ENCODE measurements around the gene WNT9B.

Gene WNT9B

DNA sequence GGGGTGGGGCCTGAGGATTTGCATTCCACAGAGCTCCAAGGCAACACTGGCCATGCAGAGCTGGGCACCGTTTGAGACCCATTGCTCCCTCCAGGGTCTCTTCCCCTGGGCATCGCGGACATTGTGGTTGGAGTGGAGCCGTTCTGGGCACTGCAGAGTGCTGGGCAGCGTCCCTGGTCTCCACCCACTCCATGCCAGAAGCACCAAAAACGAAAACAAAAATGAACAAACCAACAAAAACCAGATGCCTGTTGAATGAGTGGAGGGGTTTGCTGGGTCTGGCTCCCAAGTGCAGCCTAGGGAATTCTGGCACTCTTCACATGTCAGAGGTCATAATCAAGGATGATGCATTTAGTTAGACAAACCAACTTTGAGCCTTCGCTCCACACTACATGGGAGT lies 17.9 kb downstream of the WNT9B start:
- Histone ChIP-seq H3K4me1 (ENCODE audit: control insufficient read depth in 1 of 2, insufficient read depth in 2 of 2, low read length in 2 of 2) (peaks cover 19 to 23% of the 10 kb centered on the region in 2 donors), H3K27me3 (ENCODE audit: control insufficient read depth in 1 of 2, insufficient read depth in 2 of 2, low read length in 2 of 2) (no peaks in the 10 kb centered on the region), H3K4me3 (ENCODE audit: low read depth in 1 of 2, low read length in 2 of 2) (no peak overlapping the region), H3K9ac (ENCODE audit: low read depth in 1 of 2, low read length in 2 of 2) (no peak overlapping the region), H3K36me3 (ENCODE audit: control insufficient read depth in 1 of 2, insufficient read depth in 2 of 2, low read length in 2 of 2) (no peaks in the 10 kb centered on the region), H3K9me3 (ENCODE audit: control insufficient read depth in 1 of 2, low read length in 2 of 2) (no peaks in the 10 kb centered on the region), H3K27ac (ENCODE audit: low read depth, low read length) (no peak overlapping the region)

DNA sequence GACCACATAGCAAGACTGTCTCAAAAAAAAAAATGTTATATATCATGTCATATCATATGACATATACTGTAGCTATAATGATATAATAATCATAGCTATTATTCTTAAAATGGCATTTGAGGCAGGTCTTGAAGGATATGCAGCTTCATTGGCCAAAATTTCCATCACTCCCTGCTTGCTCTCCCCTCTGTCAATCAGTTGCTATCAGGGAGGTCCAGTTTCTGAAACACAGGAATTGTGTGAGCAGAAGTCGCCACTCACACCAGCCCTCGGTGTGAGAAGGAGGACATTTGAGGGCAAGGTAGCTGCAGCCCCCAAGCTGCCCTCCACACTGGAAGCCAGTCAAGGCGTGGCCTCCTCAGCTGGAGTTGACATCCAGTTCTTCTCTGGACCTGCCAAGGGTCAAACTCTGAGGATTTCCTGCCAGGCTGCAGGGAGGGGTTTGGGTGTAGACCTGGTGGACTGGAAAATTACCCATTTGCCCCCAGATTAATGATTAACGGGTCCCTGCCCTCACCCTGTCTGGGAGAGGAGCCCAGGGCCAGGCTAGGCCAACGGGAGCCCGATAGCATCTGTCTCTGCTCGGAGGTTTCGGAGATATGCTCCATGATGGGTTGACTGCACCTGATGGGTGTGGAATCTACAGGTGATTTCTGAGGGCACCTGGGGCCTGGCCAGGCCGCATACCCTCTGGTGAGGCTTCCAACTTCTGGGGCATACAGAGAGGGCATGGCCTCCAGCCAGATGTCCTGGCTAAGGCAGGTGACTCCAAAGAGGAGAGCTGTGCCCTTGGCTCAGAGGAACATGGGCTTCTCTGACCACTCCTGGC lies 18.8 kb downstream of the WNT9B start:
- Histone ChIP-seq H3K27me3 (ENCODE audit: control insufficient read depth in 1 of 2, insufficient read depth in 2 of 2, low read length in 2 of 2) (no peaks in the 10 kb centered on the region), H3K9me3 (ENCODE audit: control insufficient read depth in 1 of 2, low read length in 2 of 2) (no peaks in the 10 kb centered on the region), H3K27ac (ENCODE audit: low read depth, low read length) (no peak overlapping the region), H3K9ac (ENCODE audit: low read depth in 1 of 2, low read length in 2 of 2) (no peak overlapping the region), H3K4me1 (ENCODE audit: control insufficient read depth in 1 of 2, insufficient read depth in 2 of 2, low read length in 2 of 2) (peaks cover 19 to 23% of the 10 kb centered on the region in 2 donors), H3K36me3 (ENCODE audit: control insufficient read depth in 1 of 2, insufficient read depth in 2 of 2, low read length in 2 of 2) (no peaks in the 10 kb centered on the region), H3K4me3 (ENCODE audit: low read depth in 1 of 2, low read length in 2 of 2) (no peak overlapping the region)

GRCh38 chr17:46872421-46872820 lies 21.0 kb downstream of the WNT9B start:
- Histone ChIP-seq H3K27ac (ENCODE audit: low read depth, low read length) (no peak overlapping the region), H3K9ac (ENCODE audit: low read depth in 1 of 2, low read length in 2 of 2) (no peak overlapping the region), H3K36me3 (ENCODE audit: control insufficient read depth in 1 of 2, insufficient read depth in 2 of 2, low read length in 2 of 2) (no peaks in the 10 kb centered on the region), H3K27me3 (ENCODE audit: control insufficient read depth in 1 of 2, insufficient read depth in 2 of 2, low read length in 2 of 2) (no peaks in the 10 kb centered on the region), H3K4me3 (ENCODE audit: low read depth in 1 of 2, low read length in 2 of 2) (no peak overlapping the region), H3K4me1 (ENCODE audit: control insufficient read depth in 1 of 2, insufficient read depth in 2 of 2, low read length in 2 of 2) (peaks cover 23 to 25% of the 10 kb centered on the region in 2 donors), H3K9me3 (ENCODE audit: control insufficient read depth in 1 of 2, low read length in 2 of 2) (no peaks in the 10 kb centered on the region)

- H3K27me3 ChIP-seq (ENCODE audit: control insufficient read depth in 1 of 2, insufficient read depth in 2 of 2, low read length in 2 of 2) = no peaks in the 10 kb centered on the region
- no peaks in the 10 kb centered on the region for H3K9me3 ChIP-seq (ENCODE audit: control insufficient read depth in 1 of 2, low read length in 2 of 2)
- no peaks in the 10 kb centered on the region for H3K36me3 ChIP-seq (ENCODE audit: control insufficient read depth in 1 of 2, insufficient read depth in 2 of 2, low read length in 2 of 2)
- H3K4me3 ChIP-seq (ENCODE audit: low read depth in 1 of 2, low read length in 2 of 2) = no peak overlapping the region
- no peak overlapping the region for H3K27ac ChIP-seq (ENCODE audit: low read depth, low read length)
- H3K4me1 ChIP-seq (ENCODE audit: control insufficient read depth in 1 of 2, insufficient read depth in 2 of 2, low read length in 2 of 2) = peaks cover 22 to 23% of the 10 kb centered on the region in 2 donors
- H3K9ac ChIP-seq (ENCODE audit: low read depth in 1 of 2, low read length in 2 of 2) = no peak overlapping the region
These were observed 22.7 kb downstream of the WNT9B start for GRCh38 chr17:46873941-46874645.

DNA sequence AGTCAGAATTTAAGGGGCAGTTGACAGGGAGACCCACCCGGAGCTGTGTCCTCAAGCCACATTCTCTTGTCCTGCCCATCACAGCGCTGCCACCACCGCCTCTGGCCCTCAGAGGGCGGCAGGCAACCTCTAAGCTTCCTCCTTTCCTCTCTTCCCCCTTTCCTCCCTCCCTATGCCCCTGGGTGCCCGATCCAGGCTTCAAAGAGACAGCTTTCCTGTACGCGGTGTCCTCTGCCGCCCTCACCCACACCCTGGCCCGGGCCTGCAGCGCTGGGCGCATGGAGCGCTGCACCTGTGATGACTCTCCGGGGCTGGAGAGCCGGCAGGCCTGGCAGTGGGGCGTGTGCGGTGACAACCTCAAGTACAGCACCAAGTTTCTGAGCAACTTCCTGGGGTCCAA lies 23.5 kb downstream of the WNT9B start:
- no peak overlapping the region for H3K4me3 ChIP-seq (ENCODE audit: low read depth in 1 of 2, low read length in 2 of 2)
- H3K9ac ChIP-seq (ENCODE audit: low read depth in 1 of 2, low read length in 2 of 2) = no peak overlapping the region
- H3K36me3 ChIP-seq (ENCODE audit: control insufficient read depth in 1 of 2, insufficient read depth in 2 of 2, low read length in 2 of 2) = no peaks in the 10 kb centered on the region
- H3K27me3 ChIP-seq (ENCODE audit: control insufficient read depth in 1 of 2, insufficient read depth in 2 of 2, low read length in 2 of 2) = no peaks in the 10 kb centered on the region
- H3K27ac ChIP-seq (ENCODE audit: low read depth, low read length) = no peak overlapping the region
- H3K9me3 ChIP-seq (ENCODE audit: control insufficient read depth in 1 of 2, low read length in 2 of 2) = no peaks in the 10 kb centered on the region
- peaks cover 17 to 18% of the 10 kb centered on the region in 2 donors for H3K4me1 ChIP-seq (ENCODE audit: control insufficient read depth in 1 of 2, insufficient read depth in 2 of 2, low read length in 2 of 2)

DNA sequence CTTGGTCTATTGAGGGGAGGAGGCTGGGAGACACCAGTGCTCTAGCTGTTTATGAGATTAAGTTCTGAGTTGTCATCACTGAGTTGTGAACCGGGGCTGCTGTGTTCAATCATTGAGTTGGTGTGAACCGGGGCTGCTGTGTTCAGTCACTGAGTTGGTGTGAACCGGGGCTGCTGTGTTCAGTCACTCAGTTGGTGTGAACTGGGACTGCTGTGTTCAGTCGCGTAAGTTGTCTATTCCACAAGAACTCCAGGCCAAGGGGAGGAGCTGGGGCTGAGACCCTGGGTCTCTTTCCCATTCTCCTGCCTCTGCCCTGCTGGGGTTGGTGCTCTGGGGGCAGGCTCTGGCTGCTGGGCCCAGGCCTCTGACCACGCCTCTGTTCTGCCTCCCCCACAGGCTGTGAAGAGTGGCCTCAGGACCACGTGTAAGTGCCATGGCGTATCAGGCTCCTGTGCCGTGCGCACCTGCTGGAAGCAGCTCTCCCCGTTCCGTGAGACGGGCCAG lies 24.5 kb downstream of the WNT9B start:
- Histone ChIP-seq H3K27ac (ENCODE audit: low read depth, low read length) (no peak overlapping the region), H3K27me3 (ENCODE audit: control insufficient read depth in 1 of 2, insufficient read depth in 2 of 2, low read length in 2 of 2) (no peaks in the 10 kb centered on the region), H3K4me3 (ENCODE audit: low read depth in 1 of 2, low read length in 2 of 2) (no peak overlapping the region), H3K9me3 (ENCODE audit: control insufficient read depth in 1 of 2, low read length in 2 of 2) (no peaks in the 10 kb centered on the region), H3K9ac (ENCODE audit: low read depth in 1 of 2, low read length in 2 of 2) (peak overlapping the region in 1 of 2 donors; percentile 44), H3K4me1 (ENCODE audit: control insufficient read depth in 1 of 2, insufficient read depth in 2 of 2, low read length in 2 of 2) (peaks cover 8 to 10% of the 10 kb centered on the region in 2 donors), H3K36me3 (ENCODE audit: control insufficient read depth in 1 of 2, insufficient read depth in 2 of 2, low read length in 2 of 2) (no peaks in the 10 kb centered on the region)

DNA sequence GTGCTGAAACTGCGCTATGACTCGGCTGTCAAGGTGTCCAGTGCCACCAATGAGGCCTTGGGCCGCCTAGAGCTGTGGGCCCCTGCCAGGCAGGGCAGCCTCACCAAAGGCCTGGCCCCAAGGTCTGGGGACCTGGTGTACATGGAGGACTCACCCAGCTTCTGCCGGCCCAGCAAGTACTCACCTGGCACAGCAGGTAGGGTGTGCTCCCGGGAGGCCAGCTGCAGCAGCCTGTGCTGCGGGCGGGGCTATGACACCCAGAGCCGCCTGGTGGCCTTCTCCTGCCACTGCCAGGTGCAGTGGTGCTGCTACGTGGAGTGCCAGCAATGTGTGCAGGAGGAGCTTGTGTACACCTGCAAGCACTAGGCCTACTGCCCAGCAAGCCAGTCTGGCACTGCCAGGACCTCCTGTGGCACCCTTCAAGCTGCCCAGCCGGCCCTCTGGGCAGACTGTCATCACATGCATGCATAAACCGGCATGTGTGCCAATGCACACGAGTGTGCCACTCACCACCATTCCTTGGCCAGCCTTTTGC lies 25.0 kb downstream of the WNT9B start:
- Histone ChIP-seq H3K9ac (ENCODE audit: low read depth in 1 of 2, low read length in 2 of 2) (peak overlapping the region in 1 of 2 donors; percentile 44), H3K27me3 (ENCODE audit: control insufficient read depth in 1 of 2, insufficient read depth in 2 of 2, low read length in 2 of 2) (no peaks in the 10 kb centered on the region), H3K9me3 (ENCODE audit: control insufficient read depth in 1 of 2, low read length in 2 of 2) (no peaks in the 10 kb centered on the region), H3K4me1 (ENCODE audit: control insufficient read depth in 1 of 2, insufficient read depth in 2 of 2, low read length in 2 of 2) (peaks cover 3 to 6% of the 10 kb centered on the region in 2 donors), H3K36me3 (ENCODE audit: control insufficient read depth in 1 of 2, insufficient read depth in 2 of 2, low read length in 2 of 2) (no peaks in the 10 kb centered on the region), H3K4me3 (ENCODE audit: low read depth in 1 of 2, low read length in 2 of 2) (no peak overlapping the region), H3K27ac (ENCODE audit: low read depth, low read length) (no peak overlapping the region)

DNA sequence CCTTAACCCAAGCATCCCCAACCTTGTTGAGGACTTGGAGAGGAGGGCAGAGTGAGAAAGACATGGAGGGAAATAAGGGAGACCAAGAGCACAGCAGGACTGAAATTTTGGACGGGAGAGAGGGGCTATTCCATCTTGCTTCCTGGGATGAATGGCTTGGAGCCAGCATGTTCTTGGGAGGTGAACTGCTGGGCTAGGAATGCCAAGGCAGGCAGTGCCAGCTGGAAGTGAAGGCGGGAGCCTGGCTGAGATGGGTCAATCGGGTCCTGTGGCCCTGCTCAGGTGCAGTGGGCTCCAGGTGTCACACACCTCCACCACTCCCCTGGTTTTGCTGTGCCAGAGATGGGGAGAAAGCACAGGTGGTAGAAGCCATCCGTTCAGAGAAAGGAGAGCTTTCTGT lies 25.5 kb downstream of the WNT9B start:
- Histone ChIP-seq H3K27me3 (ENCODE audit: control insufficient read depth in 1 of 2, insufficient read depth in 2 of 2, low read length in 2 of 2) (no peaks in the 10 kb centered on the region), H3K9me3 (ENCODE audit: control insufficient read depth in 1 of 2, low read length in 2 of 2) (no peaks in the 10 kb centered on the region), H3K4me1 (ENCODE audit: control insufficient read depth in 1 of 2, insufficient read depth in 2 of 2, low read length in 2 of 2) (peaks cover 0 to 6% of the 10 kb centered on the region in 2 donors), H3K9ac (ENCODE audit: low read depth in 1 of 2, low read length in 2 of 2) (no peak overlapping the region), H3K36me3 (ENCODE audit: control insufficient read depth in 1 of 2, insufficient read depth in 2 of 2, low read length in 2 of 2) (no peaks in the 10 kb centered on the region), H3K27ac (ENCODE audit: low read depth, low read length) (no peak overlapping the region), H3K4me3 (ENCODE audit: low read depth in 1 of 2, low read length in 2 of 2) (no peak overlapping the region)

DNA sequence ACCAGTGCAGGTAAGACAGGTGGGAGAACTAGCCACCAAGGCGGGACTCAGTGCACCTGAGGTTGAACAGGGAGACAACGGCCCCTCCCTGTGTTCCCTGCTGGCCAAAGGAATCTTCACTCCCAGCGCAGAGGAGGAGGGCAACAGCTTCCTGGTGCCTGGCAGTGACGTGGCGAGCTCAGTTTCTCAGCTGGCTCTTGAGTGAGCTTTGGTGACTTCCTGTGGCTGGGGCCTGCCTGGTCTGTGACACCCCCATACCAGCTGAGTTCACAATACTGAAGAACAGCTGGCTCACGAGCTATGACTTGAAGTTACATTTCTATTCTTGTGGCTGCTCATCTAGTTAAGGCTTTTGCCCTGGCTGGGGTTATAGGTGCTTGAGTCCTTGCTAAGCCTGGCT lies 26.1 kb downstream of the WNT9B start:
- Histone ChIP-seq H3K36me3 (ENCODE audit: control insufficient read depth in 1 of 2, insufficient read depth in 2 of 2, low read length in 2 of 2) (no peaks in the 10 kb centered on the region), H3K9me3 (ENCODE audit: control insufficient read depth in 1 of 2, low read length in 2 of 2) (no peaks in the 10 kb centered on the region), H3K27ac (ENCODE audit: low read depth, low read length) (no peak overlapping the region), H3K9ac (ENCODE audit: low read depth in 1 of 2, low read length in 2 of 2) (no peak overlapping the region), H3K27me3 (ENCODE audit: control insufficient read depth in 1 of 2, insufficient read depth in 2 of 2, low read length in 2 of 2) (no peaks in the 10 kb centered on the region), H3K4me1 (ENCODE audit: control insufficient read depth in 1 of 2, insufficient read depth in 2 of 2, low read length in 2 of 2) (peaks cover 0 to 6% of the 10 kb centered on the region in 2 donors), H3K4me3 (ENCODE audit: low read depth in 1 of 2, low read length in 2 of 2) (no peak overlapping the region)

DNA sequence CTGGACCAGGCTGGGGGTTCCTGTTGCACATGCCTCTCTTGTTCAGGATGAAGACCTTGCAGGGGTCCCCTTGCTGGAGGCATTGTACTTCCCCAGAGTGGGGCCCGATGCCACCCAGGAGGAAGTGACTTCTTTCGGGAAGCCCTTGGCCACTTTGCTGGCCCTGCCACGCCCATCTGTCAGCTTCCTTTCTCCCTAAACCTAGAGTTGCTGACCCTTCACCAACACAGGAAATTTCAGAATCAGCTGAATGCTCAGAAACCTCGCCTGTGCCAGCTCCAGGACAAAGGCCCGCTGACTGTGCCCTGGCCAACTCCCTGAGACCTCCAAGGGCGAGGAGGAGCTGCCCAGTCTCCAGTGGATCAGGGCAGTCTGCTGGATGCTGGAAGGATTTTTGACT lies 26.7 kb downstream of the WNT9B start:
- Histone ChIP-seq H3K4me1 (ENCODE audit: control insufficient read depth in 1 of 2, insufficient read depth in 2 of 2, low read length in 2 of 2) (peaks cover 0 to 6% of the 10 kb centered on the region in 2 donors), H3K4me3 (ENCODE audit: low read depth in 1 of 2, low read length in 2 of 2) (no peak overlapping the region), H3K27ac (ENCODE audit: low read depth, low read length) (no peak overlapping the region), H3K9ac (ENCODE audit: low read depth in 1 of 2, low read length in 2 of 2) (no peak overlapping the region), H3K27me3 (ENCODE audit: control insufficient read depth in 1 of 2, insufficient read depth in 2 of 2, low read length in 2 of 2) (no peaks in the 10 kb centered on the region), H3K9me3 (ENCODE audit: control insufficient read depth in 1 of 2, low read length in 2 of 2) (no peaks in the 10 kb centered on the region), H3K36me3 (ENCODE audit: control insufficient read depth in 1 of 2, insufficient read depth in 2 of 2, low read length in 2 of 2) (no peaks in the 10 kb centered on the region)
